Measurements from ENCODE around the gene IGF2BP1.
"Not testable (repeated sequence)": the region's sequence is repeated elsewhere in the genome, so short reads cannot be mapped to it uniquely, and the experiment has no call there.

Gene IGF2BP1

GRCh38 chr17:49001671-49002070, 4.5 kb downstream of the IGF2BP1 start:
- in situ Hi-C loops (cut with HindIII; ENCODE audit: low sequenced_read_pairs) = no loop called here
- no peak overlapping the region for H3K4me3 ChIP-seq (ENCODE audit: low read depth, low read length)
- TF ChIP-seq CTCF (IDR thresholded peaks at IDR 0.05; ENCODE audit: low read depth, low read length, missing control alignments) = no peak
- DNase-seq (ENCODE audit: low read depth) = no peak

GRCh38 chr17:49002331-49002730, 5.1 kb downstream of the IGF2BP1 start:
- TF ChIP-seq CTCF (IDR thresholded peaks at IDR 0.05; ENCODE audit: low read depth, low read length, missing control alignments) = no peak
- in situ Hi-C loops (cut with HindIII; ENCODE audit: low sequenced_read_pairs) = no loop called here
- DNase-seq (ENCODE audit: low read depth) = no peak
- no peak overlapping the region for H3K4me3 ChIP-seq (ENCODE audit: low read depth, low read length)

- in situ Hi-C loops (cut with HindIII; ENCODE audit: low sequenced_read_pairs) = no loop called here
Observed at GRCh38 chr17:49002766-49003165, 5.6 kb downstream of the IGF2BP1 start.

GRCh38 chr17:49003557-49004511, 6.6 kb downstream of the IGF2BP1 start:
- no peak for DNase-seq (ENCODE audit: low read depth)
- peak overlapping the region; percentile 41 for H3K4me3 ChIP-seq (ENCODE audit: low read depth, low read length)
- in situ Hi-C loops (cut with HindIII; ENCODE audit: low sequenced_read_pairs) = no loop called here

More at GRCh38 chr17:49002766-49003165, 5.6 kb downstream of the IGF2BP1 start:
- no peak for DNase-seq (ENCODE audit: low read depth)
- H3K4me3 ChIP-seq (ENCODE audit: low read depth, low read length) = no peak overlapping the region
- no peak for TF ChIP-seq CTCF (IDR thresholded peaks at IDR 0.05; ENCODE audit: low read depth, low read length, missing control alignments)

GRCh38 chr17:49005140-49005539, 8.0 kb downstream of the IGF2BP1 start:
- no peak overlapping the region for H3K4me3 ChIP-seq (ENCODE audit: low read depth, low read length)
- no peak for DNase-seq (ENCODE audit: low read depth)
- no peak for TF ChIP-seq CTCF (IDR thresholded peaks at IDR 0.05; ENCODE audit: low read depth, low read length, missing control alignments)
- in situ Hi-C loops (cut with HindIII; ENCODE audit: low sequenced_read_pairs) = no loop called here

More at GRCh38 chr17:49003557-49004511, 6.6 kb downstream of the IGF2BP1 start:
- TF ChIP-seq CTCF (IDR thresholded peaks at IDR 0.05; ENCODE audit: low read depth, low read length, missing control alignments) = no peak

- DNase-seq (ENCODE audit: low read depth); in situ Hi-C loops (cut with HindIII; ENCODE audit: low sequenced_read_pairs); H3K4me3 ChIP-seq (ENCODE audit: low read depth, low read length): not testable (repeated sequence)
Observed at GRCh38 chr17:49008908-49009307, 11.7 kb downstream of the IGF2BP1 start.

- H3K4me3 ChIP-seq (ENCODE audit: low read depth, low read length) = no peak overlapping the region
- DNase-seq (ENCODE audit: low read depth) = no peak
- TF ChIP-seq CTCF (IDR thresholded peaks at IDR 0.05; ENCODE audit: low read depth, low read length, missing control alignments) = no peak
Observed at GRCh38 chr17:49012769-49013255, 15.6 kb downstream of the IGF2BP1 start.

More at GRCh38 chr17:49012769-49013255, 15.6 kb downstream of the IGF2BP1 start:
- in situ Hi-C loops (cut with HindIII; ENCODE audit: low sequenced_read_pairs) = loop anchor here (10.0 kb wide), 1 partner anchor 98 kb away; no protein-coding TSS in a partner anchor
